Endothelial cell (in vitro differentiated cells): Measurements from ENCODE around the gene KRT31. TPM values are rescaled to one million over a fixed set of nuclear protein-coding genes. Genes with fewer than 3 reads are reported as not detected.
"Not testable (repeated sequence)": the region's sequence is repeated elsewhere in the genome, so short reads cannot be mapped to it uniquely, and the experiment has no call there.

ENCODE experiments used
- DNase-seq: peaks from one replicate; pipeline ENCODE4 v3.0.0; 2021; ENCODE audit warnings: low spot score
- H3K27ac Mint-ChIP-seq: one replicate; pipeline ENCODE4 v1.8.0; 2021; ENCODE audit warnings: mixed read lengths, inconsistent platforms; ENCODE audit not compliant: unreplicated experiment
- H3K27me3 Mint-ChIP-seq: one replicate; pipeline ENCODE4 v1.8.0; 2021; ENCODE audit warnings: mild to moderate bottlenecking, moderate library complexity, mixed read lengths, inconsistent platforms; ENCODE audit not compliant: unreplicated experiment
- H3K36me3 Mint-ChIP-seq: one replicate; pipeline ENCODE4 v1.8.0; 2021; ENCODE audit warnings: mild to moderate bottlenecking, low read depth, mixed read lengths, inconsistent platforms; ENCODE audit not compliant: unreplicated experiment
- H3K4me1 Mint-ChIP-seq: one replicate; pipeline ENCODE4 v1.8.0; 2021; ENCODE audit warnings: mild to moderate bottlenecking, mixed read lengths, inconsistent platforms; ENCODE audit not compliant: unreplicated experiment
- H3K4me3 Mint-ChIP-seq: one replicate; pipeline ENCODE4 v1.8.0; 2021; ENCODE audit warnings: mild to moderate bottlenecking, mixed read lengths, inconsistent platforms; ENCODE audit not compliant: unreplicated experiment
- H3K9me3 Mint-ChIP-seq: one replicate; pipeline ENCODE4 v1.8.0; 2021; ENCODE audit warnings: mixed read lengths, inconsistent platforms; ENCODE audit not compliant: unreplicated experiment
- total RNA-seq: library from RNA; stranded (reverse); fragmentation: NEBNext Ultra II Directional; extraction: Animal tissue kit (Norgen Biotek cat#: 25700); gene quantifications from one replicate; pipeline ENCODE4 v1.2.1, GENCODE V29; 2021; ENCODE audit not compliant: unreplicated experiment
- TF ChIP-seq, protein P1 (sequence below): fragments of 200-600 bp; sonication (generic); IDR thresholded peaks from one replicate; pipeline ENCODE4 v1.5.0; 2021; ENCODE audit warnings: antibody characterized with exemption; ENCODE audit not compliant: unreplicated experiment

KRT31 gene
- total RNA-seq, 1 donor from 2014 or later, result not detected

DNA sequence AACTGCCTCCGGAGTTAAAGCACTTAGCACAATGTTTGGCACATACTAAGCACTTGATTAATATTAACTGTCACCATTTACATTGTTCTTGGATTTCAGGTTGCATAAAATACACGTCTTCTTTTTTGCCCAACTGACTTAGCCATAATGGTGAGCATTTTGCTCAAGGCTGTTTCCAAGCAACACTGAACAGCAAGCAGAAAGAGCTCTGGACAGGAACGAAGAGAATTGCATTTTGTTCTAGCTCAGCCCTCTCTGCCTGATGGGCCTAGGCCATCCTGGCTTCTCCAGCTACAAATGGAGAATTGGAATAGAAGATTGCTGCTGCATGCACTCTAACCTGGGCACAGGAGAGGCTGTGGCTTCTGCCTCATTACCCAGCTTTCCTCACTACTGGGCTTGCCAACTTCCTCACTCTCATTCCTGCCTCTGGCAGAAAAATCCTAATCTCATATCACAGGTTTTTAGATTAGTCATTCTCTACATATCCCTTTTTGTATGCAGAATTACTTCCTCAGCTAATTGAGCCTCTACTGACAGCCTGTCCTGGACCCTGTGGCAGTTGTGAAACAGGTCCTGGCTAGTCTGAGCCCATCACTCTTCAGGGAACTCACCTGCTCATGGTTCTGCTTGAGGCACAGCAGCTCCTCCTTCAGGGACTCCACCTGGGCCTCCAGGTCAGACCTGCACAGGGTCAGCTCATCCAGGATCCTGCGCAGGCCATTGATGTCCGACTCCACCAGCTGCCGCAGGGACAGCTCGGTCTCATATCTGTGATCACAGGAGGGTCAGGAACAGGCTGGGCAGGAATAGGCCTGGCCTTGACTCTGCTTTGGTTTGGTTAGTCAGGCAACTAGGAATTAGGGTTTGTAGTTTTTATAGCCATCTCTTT is 49.3 kb downstream of the KRT31 start:
- Mint-ChIP-seq H3K36me3 (peaks cover 4% of the 10 kb centered on the region), H3K27me3 (no peaks in the 10 kb centered on the region), H3K27ac (no peak overlapping the region), H3K4me3 (no peak overlapping the region), H3K4me1 (no peaks in the 10 kb centered on the region), H3K9me3 (peaks cover 3% of the 10 kb centered on the region)
- TF ChIP-seq, protein P1, sequence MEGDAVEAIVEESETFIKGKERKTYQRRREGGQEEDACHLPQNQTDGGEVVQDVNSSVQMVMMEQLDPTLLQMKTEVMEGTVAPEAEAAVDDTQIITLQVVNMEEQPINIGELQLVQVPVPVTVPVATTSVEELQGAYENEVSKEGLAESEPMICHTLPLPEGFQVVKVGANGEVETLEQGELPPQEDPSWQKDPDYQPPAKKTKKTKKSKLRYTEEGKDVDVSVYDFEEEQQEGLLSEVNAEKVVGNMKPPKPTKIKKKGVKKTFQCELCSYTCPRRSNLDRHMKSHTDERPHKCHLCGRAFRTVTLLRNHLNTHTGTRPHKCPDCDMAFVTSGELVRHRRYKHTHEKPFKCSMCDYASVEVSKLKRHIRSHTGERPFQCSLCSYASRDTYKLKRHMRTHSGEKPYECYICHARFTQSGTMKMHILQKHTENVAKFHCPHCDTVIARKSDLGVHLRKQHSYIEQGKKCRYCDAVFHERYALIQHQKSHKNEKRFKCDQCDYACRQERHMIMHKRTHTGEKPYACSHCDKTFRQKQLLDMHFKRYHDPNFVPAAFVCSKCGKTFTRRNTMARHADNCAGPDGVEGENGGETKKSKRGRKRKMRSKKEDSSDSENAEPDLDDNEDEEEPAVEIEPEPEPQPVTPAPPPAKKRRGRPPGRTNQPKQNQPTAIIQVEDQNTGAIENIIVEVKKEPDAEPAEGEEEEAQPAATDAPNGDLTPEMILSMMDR, result no peak
- no peak for DNase-seq

DNA sequence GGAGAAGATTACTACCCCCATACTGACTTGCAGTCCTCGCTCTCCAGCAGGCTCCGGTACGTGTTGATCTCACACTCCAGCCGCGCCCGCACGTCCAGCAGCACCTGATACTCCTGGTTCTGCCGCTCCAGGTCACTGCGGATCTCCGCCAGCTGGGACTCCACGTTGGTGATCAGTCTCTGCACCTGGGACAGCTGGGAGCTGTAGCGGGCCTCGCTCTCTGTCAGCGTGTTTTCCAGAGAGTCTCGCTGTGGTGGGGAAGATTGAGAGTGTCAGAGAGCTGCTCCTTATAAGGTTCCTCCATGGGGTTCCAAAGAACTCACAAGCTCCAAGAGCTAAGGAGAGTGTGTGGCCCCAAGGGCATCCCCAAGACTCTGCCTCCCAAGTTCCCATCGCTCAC is 51.0 kb downstream of the KRT31 start:
- H3K27me3 Mint-ChIP-seq, DNase-seq, H3K4me3 Mint-ChIP-seq, H3K27ac Mint-ChIP-seq, H3K9me3 Mint-ChIP-seq, H3K4me1 Mint-ChIP-seq, H3K36me3 Mint-ChIP-seq: not testable (repeated sequence)

DNA sequence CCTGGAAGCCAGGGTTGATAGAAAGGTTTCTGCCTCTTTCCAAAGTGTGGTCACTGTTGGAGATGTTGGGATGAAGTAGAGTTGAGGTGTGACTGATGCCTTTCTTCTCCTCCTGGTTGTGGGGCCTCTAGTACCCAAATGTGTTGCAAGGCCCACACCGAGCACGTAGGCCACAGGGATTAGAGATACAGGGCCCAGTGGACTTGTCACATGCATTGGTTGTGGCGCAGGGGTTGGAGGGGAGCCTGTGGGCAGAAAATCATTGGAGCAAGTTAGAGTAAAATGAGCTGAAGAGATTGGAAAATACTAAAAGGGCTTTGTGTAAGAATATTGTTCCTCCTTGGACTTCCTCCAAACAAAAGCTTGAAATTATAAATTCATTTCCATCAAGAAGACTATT is 51.4 kb downstream of the KRT31 start:
- H3K9me3 Mint-ChIP-seq, result peaks cover 6% of the 10 kb centered on the region
- H3K27me3 Mint-ChIP-seq, result no peaks in the 10 kb centered on the region
- H3K27ac Mint-ChIP-seq, result no peak overlapping the region
- peaks cover 7% of the 10 kb centered on the region for H3K36me3 Mint-ChIP-seq
- TF ChIP-seq, protein P1, result no peak
- DNase-seq, result no peak
- H3K4me1 Mint-ChIP-seq, result no peaks in the 10 kb centered on the region
- no peak overlapping the region for H3K4me3 Mint-ChIP-seq

Other genes with a start within 250 kb of the KRT31 start
- gene KRTAP4-5, start 247.8 kb downstream of the KRT31 start, total RNA-seq, result not detected
- not detected for gene KRTAP4-4, start 236.9 kb downstream of the KRT31 start, total RNA-seq
- gene KRTAP4-3, start 229.4 kb downstream of the KRT31 start, total RNA-seq, result not detected
- gene KRTAP4-2, start 219.4 kb downstream of the KRT31 start, total RNA-seq, result not detected
- not detected for gene KRTAP4-1, start 212.7 kb downstream of the KRT31 start, total RNA-seq
- not detected for gene KRTAP9-1, start 207.7 kb downstream of the KRT31 start, total RNA-seq
- gene KRTAP9-2, start 171.0 kb downstream of the KRT31 start, total RNA-seq, result not detected
- not detected for gene KRTAP9-3, start 165.2 kb downstream of the KRT31 start, total RNA-seq
- gene KRTAP9-8, start 159.6 kb downstream of the KRT31 start, total RNA-seq, result not detected
- gene KRTAP9-4, start 147.9 kb downstream of the KRT31 start, total RNA-seq, result not detected
- not detected for gene KRTAP9-9, start 142.2 kb downstream of the KRT31 start, total RNA-seq
- gene KRTAP9-6, start 132.2 kb downstream of the KRT31 start, total RNA-seq, result not detected
- gene KRTAP9-7, start 121.9 kb downstream of the KRT31 start, total RNA-seq, result not detected
- not detected for gene KRTAP29-1, start 94.8 kb downstream of the KRT31 start, total RNA-seq
- not detected for gene KRTAP16-1, start 88.3 kb downstream of the KRT31 start, total RNA-seq
- not detected for gene KRTAP17-1, start 81.9 kb downstream of the KRT31 start, total RNA-seq
- not detected for gene KRT33A, start 46.8 kb downstream of the KRT31 start, total RNA-seq
- gene KRT33B, start 27.8 kb downstream of the KRT31 start, total RNA-seq, result not detected
- gene KRT34, start 15.3 kb downstream of the KRT31 start, total RNA-seq, result not detected
- not detected for gene KRT37, start 27.0 kb upstream of the KRT31 start, total RNA-seq
- not detected for gene KRT38, start 43.4 kb upstream of the KRT31 start, total RNA-seq
- gene KRT32, start 69.8 kb upstream of the KRT31 start, total RNA-seq, result not detected
- not detected for gene KRT35, start 83.5 kb upstream of the KRT31 start, total RNA-seq
- gene KRT36, start 92.3 kb upstream of the KRT31 start, total RNA-seq, result not detected
- not detected for gene KRT13, start 108.0 kb upstream of the KRT31 start, total RNA-seq
- not detected for gene KRT15, start 121.3 kb upstream of the KRT31 start, total RNA-seq
- 4.5 TPM for gene KRT19, start 130.7 kb upstream of the KRT31 start, total RNA-seq
- gene KRT9, start 174.5 kb upstream of the KRT31 start, total RNA-seq, result not detected
- not detected for gene KRT14, start 189.3 kb upstream of the KRT31 start, total RNA-seq
- gene KRT16, start 215.2 kb upstream of the KRT31 start, total RNA-seq, result not detected
- not detected for gene KRT17, start 227.0 kb upstream of the KRT31 start, total RNA-seq